B cell (primary cell): ENCODE measurements around the gene KAT7. TPM values are rescaled to one million over a fixed set of nuclear protein-coding genes. Genes with fewer than 3 reads are reported as not detected.

ENCODE experiments used
- ATAC-seq: fragments of 200-7000 bp; cut with Tn5 transposase; one replicate; pipeline ENCODE4 v1.10.0; 2021; ENCODE audit warnings: low read depth, mild to moderate bottlenecking, moderate number of reproducible peaks, moderate library complexity
- CTCF ChIA-PET: fragments of 350-600 bp; sonication (Branson Sonifier 250); formaldehyde crosslinking; loops from one replicate; lab custom pipeline; 2021; ENCODE audit warnings: antibody characterized with exemption, inconsistent platforms; lab: Charles Lee
- POLR2A ChIA-PET: fragments of 350-600 bp; sonication (Branson Sonifier 250); formaldehyde crosslinking; loops from one replicate; lab custom pipeline; 2021; ENCODE audit warnings: antibody characterized with exemption; lab: Charles Lee
- DNase-seq: peaks from one replicate; pipeline ENCODE4 v3.0.0; 2013
- H2AFZ ChIP-seq: 2 replicates; pipeline ENCODE4 v1.6.1; 2012; ENCODE audit warnings: mild to moderate bottlenecking, low read depth, low read length; ENCODE audit not compliant: insufficient read depth, poor library complexity, severe bottlenecking
- H3K27ac ChIP-seq, 2 donors: 1 replicate in 1 of 2; 2 replicates in 1 of 2; pipeline ENCODE4 v1.5.1; 2012 to 2013; ENCODE audit warnings: low read length in 2 of 2, mild to moderate bottlenecking in 2 of 2, moderate library complexity in 1 of 2
- H3K27me3 ChIP-seq, 4 experiments: fragments of 200-600 bp in 1 of 4; sonication (generic) in 1 of 4; replicated peaks in 1 of 4; 1 replicate in 2 of 4; 2 replicates in 2 of 4; pipeline versions ENCODE4 v1.6.1 to v1.7.0; 2013 to 2016; ENCODE audit warnings: low read length in 3 of 4, mild to moderate bottlenecking in 2 of 4, mixed read lengths in 1 of 4, moderate library complexity in 1 of 4; ENCODE audit not compliant: insufficient read depth in 4 of 4, control insufficient read depth in 3 of 4; ENCODE audit errors: control extremely low read depth in 1 of 4
- H3K36me3 ChIP-seq, 2 experiments: replicated peaks in 1 of 2; 1 replicate in 1 of 2; 2 replicates in 1 of 2; pipeline versions ENCODE4 v1.6.1 to v1.7.1; 2013; ENCODE audit warnings: low read length in 1 of 2; ENCODE audit not compliant: insufficient read depth in 2 of 2, control insufficient read depth in 1 of 2; ENCODE audit errors: control extremely low read depth in 1 of 2, extremely low read depth in 1 of 2
- H3K4me1 ChIP-seq, 2 donors: fragments of 200-600 bp in 1 of 2; sonication (generic) in 1 of 2; 1 replicate in 1 of 2; 2 replicates in 1 of 2; pipeline versions ENCODE4 v1.5.1 to v1.6.1; 2013 to 2017; ENCODE audit warnings: low read length in 2 of 2; ENCODE audit not compliant: control insufficient read depth in 2 of 2, insufficient read depth in 2 of 2
- H3K4me2 ChIP-seq: replicated peaks from 2 replicates; pipeline ENCODE3; 2012; ENCODE audit warnings: mild to moderate bottlenecking, low read depth, low read length; ENCODE audit not compliant: poor library complexity, severe bottlenecking
- H3K4me3 ChIP-seq, 5 experiments: fragments of 200-600 bp in 1 of 5; sonication (generic) in 1 of 5; 1 replicate in 3 of 5; 2 replicates in 2 of 5; pipeline versions ENCODE4 v1.5.1 to v1.7.0; 2011 to 2016; ENCODE audit warnings: low read length in 4 of 5, mild to moderate bottlenecking in 4 of 5, low read depth in 2 of 5, control low read depth in 1 of 5, moderate library complexity in 1 of 5; ENCODE audit not compliant: insufficient read depth in 1 of 5; ENCODE audit errors: control extremely low read depth in 1 of 5, extremely low read depth in 1 of 5
- H3K79me2 ChIP-seq: fragments of 200-600 bp; sonication (generic); one replicate; pipeline ENCODE4 v1.6.0; 2016; ENCODE audit warnings: low read length; ENCODE audit not compliant: control insufficient read depth, insufficient read depth
- H3K9ac ChIP-seq: fragments of 200-600 bp; sonication (generic); 2 replicates; pipeline ENCODE4 v1.6.1; 2017; ENCODE audit warnings: mild to moderate bottlenecking, low read length, moderate library complexity
- H3K9me3 ChIP-seq, 3 donors: one replicate each; pipeline versions ENCODE4 v1.6.1 to v1.7.1; 2013; ENCODE audit warnings: low read length in 2 of 3; ENCODE audit not compliant: control insufficient read depth in 2 of 3, insufficient read depth in 1 of 3; ENCODE audit errors: control extremely low read depth in 1 of 3
- H4K20me1 ChIP-seq: 2 replicates; pipeline ENCODE4 v1.6.0; 2012; ENCODE audit warnings: mild to moderate bottlenecking, low read length; ENCODE audit not compliant: insufficient read depth, control insufficient read depth, poor library complexity, severe bottlenecking
- H3K27ac Mint-ChIP-seq: one replicate; pipeline ENCODE4 v1.8.0; 2021; ENCODE audit warnings: mixed read lengths
- H3K27me3 Mint-ChIP-seq: one replicate; pipeline ENCODE4 v1.8.0; 2021; ENCODE audit warnings: mixed read lengths
- H3K4me1 Mint-ChIP-seq: one replicate; pipeline ENCODE4 v1.8.0; 2021; ENCODE audit warnings: mixed read lengths
- H3K4me3 Mint-ChIP-seq: one replicate; pipeline ENCODE4 v1.8.0; 2021; ENCODE audit warnings: mixed read lengths
- H3K9me3 Mint-ChIP-seq: one replicate; pipeline ENCODE4 v1.8.0; 2022; ENCODE audit warnings: mixed read lengths; ENCODE audit not compliant: insufficient read depth
- CTCF ChIP-seq: fragments of 200-600 bp; IDR thresholded peaks from one replicate; pipeline ENCODE4 v1.8.0; 2022; ENCODE audit warnings: antibody characterized with exemption, mild to moderate bottlenecking
- EZH2 ChIP-seq: IDR thresholded peaks from 2 replicates; pipeline ENCODE4 v1.6.1; 2012; ENCODE audit warnings: borderline replicate concordance, low read depth, mild to moderate bottlenecking, moderate library complexity, low read length; ENCODE audit not compliant: insufficient read depth, poor library complexity, severe bottlenecking
- WGBS: methylation state at CpG from one replicate; pipeline ENCODE4 v1.1.5; 2013; ENCODE audit warnings: missing lambda C conversion rate; ENCODE audit not compliant: insufficient coverage; 5-methylcytosine and 5-hydroxymethylcytosine counted together
- intact Hi-C: fragments of 100-400 bp; cut with micrococcal nuclease; formaldehyde crosslinking; loops from one replicate; pipeline ENCODE4 v1.10.0; 2022
- polyA plus RNA-seq: library from polyadenylated mRNA; depleted of rRNA; stranded (reverse); fragments of >200 nt; gene quantifications from 2 replicates; pipeline ENCODE4 v1.2.3, GENCODE V29; 2012
- total RNA-seq, 2 donors: library from RNA; stranded (reverse); fragments of 120-200 nt in 1 of 2; gene quantifications; 1 replicate in 1 of 2; 2 replicates in 1 of 2; pipeline versions ENCODE4 v1.2.3 to v1.2.4, GENCODE V29; 2013 to 2022

KAT7 gene
- total and polyA plus RNA-seq, 2 donors (not counting 1 experiment from before 2014, with no cell fraction given), result 16.7 to 124 TPM

GRCh38 chr17:49745175-49746139 lies 43.0 kb upstream of the KAT7 start:
- Mint-ChIP-seq H3K4me1 (peaks cover 91% of the 10 kb centered on the region), H3K9me3 (no peaks in the 10 kb centered on the region), H3K27me3 (no peaks in the 10 kb centered on the region), H3K27ac (peak overlapping the region; percentile 98), H3K4me3 (peak overlapping the region; percentile 93)
- peak overlapping the region; percentile 77 for H3K4me2 ChIP-seq
- 60% methylated on average over 1 of the region's 1 CpG for WGBS
- peaks cover 89% of the 10 kb centered on the region for H3K79me2 ChIP-seq
- H3K27me3 ChIP-seq, result no peaks in the 10 kb centered on the region
- H3K27ac ChIP-seq, result peak overlapping the region; percentile 89 to 95
- peak overlapping the region; percentile 67 for H3K9ac ChIP-seq
- intact Hi-C loops, result loop anchor here (1.0 to 2.0 kb wide), 2 partner anchors 19 to 43 kb away; partner anchors contain the start of genes FAM117A and KAT7
- H3K36me3 ChIP-seq, result peaks cover 0 to 14% of the 10 kb centered on the region in 2 experiments
- ATAC-seq (no peak), DNase-seq (no peak)
- no peaks in the 10 kb centered on the region for H4K20me1 ChIP-seq
- POLR2A ChIA-PET, result interaction anchor here (1.0 to 5.9 kb wide), 2 partner anchors 17 to 48 kb away, joined by 4 to 75 read pairs; partner anchors contain the start of gene FAM117A
- H2AFZ ChIP-seq, result no peak overlapping the region
- TF ChIP-seq CTCF (no peak), EZH2 (no peak)
- H3K4me3 ChIP-seq, result peak overlapping the region in 4 of 5 experiments; percentile 56 to 74 (median 70)
- peaks cover 93 to 100% of the 10 kb centered on the region in 2 donors for H3K4me1 ChIP-seq
- no peaks in the 10 kb centered on the region for H3K9me3 ChIP-seq
- CTCF ChIA-PET, result interaction anchor here (0.8 to 1.1 kb wide), 2 partner anchors 11 to 21 kb away, joined by 3 read pairs; no protein-coding TSS in a partner anchor
